Measurements from ENCODE around the gene PGS1. TPM values are rescaled to one million over a fixed set of nuclear protein-coding genes. Genes with fewer than 3 reads are reported as not detected.
A peak's percentile ranks its signal among the peaks of the same experiment; 100 is the strongest.

The PGS1 gene
- total and polyA plus RNA-seq, 10 of the 15 experiments (the other 5 are each of a cell fraction or from before 2014, with no cell fraction given): 1.3 to 37.6 (median 27.4) TPM

- Histone ChIP-seq H3K9me3 (replicated peaks; ENCODE audit: control insufficient read depth, insufficient read depth, low read length) (no peaks in the 10 kb centered on the region), H3K36me3 (ENCODE audit: control insufficient read depth in 2 of 2, insufficient read depth in 2 of 2, low read length in 1 of 2) (no peaks in the 10 kb centered on the region; a peak in 1 of 4 replicates), H3K79me2 (ENCODE audit: control insufficient read depth, insufficient read depth, low read length) (peaks cover 5% of the 10 kb centered on the region), H3K27ac (ENCODE audit: control insufficient read depth, insufficient read depth) (no peak overlapping the region), H3K4me1 (ENCODE audit: control insufficient read depth, insufficient read depth, low read length) (peaks cover 26% of the 10 kb centered on the region), H3K27me3 (replicated peaks in 1 of 2; ENCODE audit: control insufficient read depth in 2 of 2, insufficient read depth in 2 of 2, low read length in 1 of 2) (0 out of 4 replicates have a peak, but pooled peaks cover 0 to 5% of the 10 kb centered on the region in 2 experiments), H3K4me2 (ENCODE audit: control insufficient read depth, insufficient read depth) (no peak overlapping the region), H3K4me3 (no peak overlapping the region), H4K20me1 (ENCODE audit: control insufficient read depth, insufficient read depth) (no peaks in the 10 kb centered on the region), H3K9ac (ENCODE audit: control insufficient read depth, insufficient read depth, low read length) (no peak overlapping the region), H2AFZ (ENCODE audit: control insufficient read depth, low read depth, low read length) (no peak overlapping the region)
- ATAC-seq (no peak), DNase-seq (ENCODE audit: low read depth, low spot score) (no peak), FAIRE-seq (no peak)
- ChIA-PET CTCF (interaction anchor here (0.6 to 6.6 kb wide), 9 partner anchors 10 to 278 kb away, joined by 3 to 96 read pairs (median 4); no protein-coding TSS in a partner anchor), RAD21 (ENCODE audit: unreplicated experiment) (interaction anchor here (0.7 to 5.3 kb wide), 6 partner anchors 20 to 932 kb away, joined by 3 to 52 read pairs (median 6); no protein-coding TSS in a partner anchor), POLR2A (interaction anchor here (1.1 to 1.2 kb wide), 2 partner anchors 15 to 22 kb away, joined by 3 read pairs; no protein-coding TSS in a partner anchor), SMC1A (ENCODE audit: uncharacterized antibody, unreplicated experiment) (interaction anchor here (6.1 kb wide), 1 partner anchor 60 kb away, joined by 26 read pairs; no protein-coding TSS in a partner anchor)
- intact Hi-C loops (cut with micrococcal nuclease; ENCODE audit: unreplicated experiment): no loop called here
- in situ Hi-C loops (cut with MboI): loop anchor here (5.0 kb wide), 1 partner anchor 60 kb away; no protein-coding TSS in a partner anchor
- no TSS peak for BruUV-seq (replicated peaks)
- 60% methylated on average over 7 of the region's 7 CpGs for WGBS (ENCODE audit: insufficient coverage, insufficient replicate concordance, low lambda C conversion rate, missing lambda C conversion rate)
- TF ChIP-seq, protein P1, sequence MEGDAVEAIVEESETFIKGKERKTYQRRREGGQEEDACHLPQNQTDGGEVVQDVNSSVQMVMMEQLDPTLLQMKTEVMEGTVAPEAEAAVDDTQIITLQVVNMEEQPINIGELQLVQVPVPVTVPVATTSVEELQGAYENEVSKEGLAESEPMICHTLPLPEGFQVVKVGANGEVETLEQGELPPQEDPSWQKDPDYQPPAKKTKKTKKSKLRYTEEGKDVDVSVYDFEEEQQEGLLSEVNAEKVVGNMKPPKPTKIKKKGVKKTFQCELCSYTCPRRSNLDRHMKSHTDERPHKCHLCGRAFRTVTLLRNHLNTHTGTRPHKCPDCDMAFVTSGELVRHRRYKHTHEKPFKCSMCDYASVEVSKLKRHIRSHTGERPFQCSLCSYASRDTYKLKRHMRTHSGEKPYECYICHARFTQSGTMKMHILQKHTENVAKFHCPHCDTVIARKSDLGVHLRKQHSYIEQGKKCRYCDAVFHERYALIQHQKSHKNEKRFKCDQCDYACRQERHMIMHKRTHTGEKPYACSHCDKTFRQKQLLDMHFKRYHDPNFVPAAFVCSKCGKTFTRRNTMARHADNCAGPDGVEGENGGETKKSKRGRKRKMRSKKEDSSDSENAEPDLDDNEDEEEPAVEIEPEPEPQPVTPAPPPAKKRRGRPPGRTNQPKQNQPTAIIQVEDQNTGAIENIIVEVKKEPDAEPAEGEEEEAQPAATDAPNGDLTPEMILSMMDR (IDR thresholded peaks at IDR 0.05 in 2 of 3, conservative IDR thresholded peaks at IDR 0.05 in 1 of 3; ENCODE audit: control insufficient read depth in 2 of 3, extremely low read depth in 1 of 3, insufficient read depth in 1 of 3, low read depth in 3 of 3, low read length in 3 of 3): 0 out of 6 replicates have a peak, but pooled peaks of 1 of the 3 experiments have one; percentile 5
- TF ChIP-seq PAX8 (IDR thresholded peaks at IDR 0.05): no peak
Observed at GRCh38 chr17:78362671-78363070, 15.8 kb upstream of the PGS1 start.
